ENCODE results near the gene BRI3BP.

DNA sequence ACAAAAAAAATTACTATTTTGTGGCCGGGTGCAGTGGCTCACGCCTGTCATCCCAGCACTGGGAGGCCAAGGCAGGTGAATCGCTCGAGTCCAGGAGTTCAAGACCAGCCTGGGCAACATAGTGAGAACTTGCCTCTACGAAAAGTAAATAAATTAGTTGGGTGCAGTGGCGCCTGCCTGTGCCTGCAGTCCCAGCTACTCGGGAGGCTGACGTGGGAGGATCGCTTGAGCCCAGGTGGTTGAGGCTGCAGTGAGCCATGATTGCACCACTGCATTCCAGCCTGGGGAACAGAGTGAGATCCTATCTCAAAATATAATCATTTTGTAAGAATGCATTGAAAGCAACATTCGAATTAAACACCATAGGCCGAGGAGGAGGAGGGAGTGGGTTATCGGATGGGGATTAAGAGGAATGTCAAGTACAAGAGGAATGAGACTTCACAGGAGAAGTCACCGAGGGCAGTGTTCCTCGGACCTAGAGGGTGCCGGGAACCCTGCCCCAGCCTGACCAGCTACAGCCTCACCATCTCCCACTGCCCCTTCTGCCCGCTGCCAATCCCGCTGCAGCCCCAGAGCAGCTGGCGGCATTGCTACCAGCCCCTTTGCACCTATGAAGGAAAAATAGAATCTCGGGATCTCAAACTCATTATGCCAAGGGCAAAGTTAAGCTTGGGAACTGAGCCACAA is 39.2 kb downstream of the BRI3BP start:
- TF ChIP-seq POLR2A (IDR thresholded peaks at IDR 0.05) = no peak
- TF ChIP-seq, protein P1, sequence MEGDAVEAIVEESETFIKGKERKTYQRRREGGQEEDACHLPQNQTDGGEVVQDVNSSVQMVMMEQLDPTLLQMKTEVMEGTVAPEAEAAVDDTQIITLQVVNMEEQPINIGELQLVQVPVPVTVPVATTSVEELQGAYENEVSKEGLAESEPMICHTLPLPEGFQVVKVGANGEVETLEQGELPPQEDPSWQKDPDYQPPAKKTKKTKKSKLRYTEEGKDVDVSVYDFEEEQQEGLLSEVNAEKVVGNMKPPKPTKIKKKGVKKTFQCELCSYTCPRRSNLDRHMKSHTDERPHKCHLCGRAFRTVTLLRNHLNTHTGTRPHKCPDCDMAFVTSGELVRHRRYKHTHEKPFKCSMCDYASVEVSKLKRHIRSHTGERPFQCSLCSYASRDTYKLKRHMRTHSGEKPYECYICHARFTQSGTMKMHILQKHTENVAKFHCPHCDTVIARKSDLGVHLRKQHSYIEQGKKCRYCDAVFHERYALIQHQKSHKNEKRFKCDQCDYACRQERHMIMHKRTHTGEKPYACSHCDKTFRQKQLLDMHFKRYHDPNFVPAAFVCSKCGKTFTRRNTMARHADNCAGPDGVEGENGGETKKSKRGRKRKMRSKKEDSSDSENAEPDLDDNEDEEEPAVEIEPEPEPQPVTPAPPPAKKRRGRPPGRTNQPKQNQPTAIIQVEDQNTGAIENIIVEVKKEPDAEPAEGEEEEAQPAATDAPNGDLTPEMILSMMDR (IDR thresholded peaks at IDR 0.05) = no peak
